Measurements from ENCODE around the gene ARHGEF1. TPM values are rescaled to one million over a fixed set of nuclear protein-coding genes. Genes with fewer than 3 reads are reported as not detected.

The ARHGEF1 gene
- total RNA-seq, 1 donor from 2014 or later, result 197 TPM

DNA sequence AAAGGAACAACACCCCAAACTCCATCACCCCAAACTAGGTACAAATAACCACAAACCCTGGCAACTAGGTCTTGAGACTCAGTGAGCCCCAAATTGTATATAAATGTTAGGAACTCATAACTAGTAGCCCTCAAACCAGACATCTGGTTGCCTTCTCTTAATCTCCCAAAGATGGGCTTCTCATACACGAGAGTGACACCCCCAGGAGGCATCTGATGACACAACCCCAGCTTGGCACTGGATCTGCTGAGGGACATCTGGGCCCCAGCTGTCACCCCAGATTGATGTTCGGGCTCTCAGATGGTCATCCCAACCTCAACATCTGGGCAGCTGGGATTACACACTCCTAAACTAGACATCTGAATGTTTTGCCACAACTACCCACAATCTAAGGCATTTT is 61.4 kb downstream of the ARHGEF1 start:
- ATAC-seq (no peak), DNase-seq (no peak)
- no peaks in the 10 kb centered on the region for H3K9me3 ChIP-seq
- intact Hi-C loops (cut with DNase I), result no loop called here
- peaks cover 3% of the 10 kb centered on the region for H3K4me1 ChIP-seq
- TF ChIP-seq, protein P1, sequence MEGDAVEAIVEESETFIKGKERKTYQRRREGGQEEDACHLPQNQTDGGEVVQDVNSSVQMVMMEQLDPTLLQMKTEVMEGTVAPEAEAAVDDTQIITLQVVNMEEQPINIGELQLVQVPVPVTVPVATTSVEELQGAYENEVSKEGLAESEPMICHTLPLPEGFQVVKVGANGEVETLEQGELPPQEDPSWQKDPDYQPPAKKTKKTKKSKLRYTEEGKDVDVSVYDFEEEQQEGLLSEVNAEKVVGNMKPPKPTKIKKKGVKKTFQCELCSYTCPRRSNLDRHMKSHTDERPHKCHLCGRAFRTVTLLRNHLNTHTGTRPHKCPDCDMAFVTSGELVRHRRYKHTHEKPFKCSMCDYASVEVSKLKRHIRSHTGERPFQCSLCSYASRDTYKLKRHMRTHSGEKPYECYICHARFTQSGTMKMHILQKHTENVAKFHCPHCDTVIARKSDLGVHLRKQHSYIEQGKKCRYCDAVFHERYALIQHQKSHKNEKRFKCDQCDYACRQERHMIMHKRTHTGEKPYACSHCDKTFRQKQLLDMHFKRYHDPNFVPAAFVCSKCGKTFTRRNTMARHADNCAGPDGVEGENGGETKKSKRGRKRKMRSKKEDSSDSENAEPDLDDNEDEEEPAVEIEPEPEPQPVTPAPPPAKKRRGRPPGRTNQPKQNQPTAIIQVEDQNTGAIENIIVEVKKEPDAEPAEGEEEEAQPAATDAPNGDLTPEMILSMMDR (IDR thresholded peaks at IDR 0.05), result no peak
- no peaks in the 10 kb centered on the region for H3K36me3 ChIP-seq
- no peaks in the 10 kb centered on the region for H3K27me3 ChIP-seq
- no peak overlapping the region for H3K27ac ChIP-seq
- H3K4me3 ChIP-seq, result no peak overlapping the region

DNA sequence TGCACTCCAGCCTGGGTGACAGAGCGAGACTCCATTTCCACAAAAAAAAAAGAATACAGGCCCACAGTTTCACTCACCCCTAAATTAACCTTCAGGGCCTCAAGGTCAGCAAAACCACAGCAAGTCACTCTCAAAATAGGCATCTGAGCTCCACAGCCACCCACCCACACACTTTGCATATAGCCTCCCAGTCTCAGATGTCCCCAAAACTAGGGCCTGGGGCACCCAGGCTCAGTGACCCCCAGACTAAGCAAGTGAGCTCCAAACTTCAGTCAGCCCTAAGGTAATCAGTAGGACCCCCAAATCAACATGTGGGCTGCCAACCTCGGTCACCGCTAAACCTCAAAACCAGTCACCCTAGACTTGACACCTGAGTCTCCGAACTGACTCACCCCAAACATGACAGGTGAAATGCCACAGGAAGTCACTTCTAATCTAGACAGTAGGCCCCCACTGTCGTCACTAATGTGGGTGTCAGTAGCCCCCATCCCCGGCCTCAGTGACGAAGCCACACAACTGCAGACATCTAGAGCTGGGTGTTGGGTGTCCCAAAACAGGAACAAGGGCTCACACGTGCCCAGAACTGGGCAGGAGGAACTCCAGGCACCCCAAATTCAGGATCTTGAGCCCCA is 62.3 kb downstream of the ARHGEF1 start:
- H3K4me1 ChIP-seq, result no peaks in the 10 kb centered on the region
- H3K9me3 ChIP-seq, result no peaks in the 10 kb centered on the region
- H3K36me3 ChIP-seq, result no peaks in the 10 kb centered on the region
- peak; percentile 42 for ATAC-seq
- TF ChIP-seq, protein P1 (IDR thresholded peaks at IDR 0.05), result no peak
- H3K27ac ChIP-seq, result no peak overlapping the region
- no peaks in the 10 kb centered on the region for H3K27me3 ChIP-seq
- no peak overlapping the region for H3K4me3 ChIP-seq
- no peak for DNase-seq
- intact Hi-C loops (cut with DNase I), result no loop called here

DNA sequence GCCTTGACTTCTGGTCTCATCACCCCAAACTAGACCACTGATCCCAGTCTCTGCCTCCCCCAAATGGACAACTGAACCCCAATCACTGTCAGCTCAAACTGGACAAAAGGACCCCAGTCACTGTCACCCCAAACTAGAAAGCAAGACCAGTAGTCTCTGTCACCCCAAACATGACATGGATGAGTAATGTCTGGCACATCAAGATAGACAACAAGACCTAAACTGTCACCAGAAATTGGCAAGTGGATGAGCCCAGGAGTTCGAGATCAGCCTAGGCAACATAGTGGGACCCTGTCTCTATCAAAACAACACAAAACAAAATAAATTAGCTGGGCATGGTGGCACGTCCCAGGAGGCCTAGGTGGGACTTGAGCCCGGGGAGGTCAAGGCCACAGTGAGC is 64.1 kb downstream of the ARHGEF1 start:
- no peaks in the 10 kb centered on the region for H3K4me1 ChIP-seq
- H3K36me3 ChIP-seq, result no peaks in the 10 kb centered on the region
- no peak overlapping the region for H3K4me3 ChIP-seq
- ATAC-seq (no peak), DNase-seq (no peak)
- H3K27ac ChIP-seq, result no peak overlapping the region
- TF ChIP-seq, protein P1 (IDR thresholded peaks at IDR 0.05), result no peak
- no peaks in the 10 kb centered on the region for H3K27me3 ChIP-seq
- no peaks in the 10 kb centered on the region for H3K9me3 ChIP-seq
- intact Hi-C loops (cut with DNase I), result no loop called here

DNA sequence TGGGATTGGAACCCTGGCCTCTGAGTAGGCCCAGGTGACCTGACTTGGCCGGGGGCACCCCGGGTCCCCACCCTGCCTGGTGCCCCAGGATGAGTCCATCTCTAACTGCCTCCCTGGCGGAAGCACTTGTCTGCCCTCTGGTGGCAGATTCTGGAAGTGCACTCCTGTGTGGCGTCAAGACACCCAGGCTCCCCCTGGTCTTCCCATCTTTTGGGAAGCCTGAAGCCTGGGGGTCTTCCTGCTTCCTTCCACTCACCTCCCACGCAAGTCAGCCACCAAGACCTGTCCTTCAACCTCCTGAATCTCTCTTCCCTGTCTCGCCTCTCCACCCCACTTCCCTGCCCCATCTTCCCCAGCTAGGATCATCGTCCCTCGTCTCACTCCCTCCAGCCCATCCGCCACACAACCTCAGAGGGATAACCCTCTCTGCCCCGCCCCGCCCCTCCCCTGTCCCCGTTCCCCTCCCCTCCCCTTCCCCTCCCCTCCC is 68.7 kb downstream of the ARHGEF1 start:
- no peak overlapping the region for H3K4me3 ChIP-seq
- no peaks in the 10 kb centered on the region for H3K27me3 ChIP-seq
- ATAC-seq (peak; percentile 89), DNase-seq (peak; percentile 86)
- H3K4me1 ChIP-seq, result no peaks in the 10 kb centered on the region
- H3K27ac ChIP-seq, result no peak overlapping the region
- TF ChIP-seq, protein P1 (IDR thresholded peaks at IDR 0.05), result peak; percentile 99
- H3K9me3 ChIP-seq, result no peaks in the 10 kb centered on the region
- intact Hi-C loops (cut with DNase I), result no loop called here
- peaks cover 8% of the 10 kb centered on the region for H3K36me3 ChIP-seq

DNA sequence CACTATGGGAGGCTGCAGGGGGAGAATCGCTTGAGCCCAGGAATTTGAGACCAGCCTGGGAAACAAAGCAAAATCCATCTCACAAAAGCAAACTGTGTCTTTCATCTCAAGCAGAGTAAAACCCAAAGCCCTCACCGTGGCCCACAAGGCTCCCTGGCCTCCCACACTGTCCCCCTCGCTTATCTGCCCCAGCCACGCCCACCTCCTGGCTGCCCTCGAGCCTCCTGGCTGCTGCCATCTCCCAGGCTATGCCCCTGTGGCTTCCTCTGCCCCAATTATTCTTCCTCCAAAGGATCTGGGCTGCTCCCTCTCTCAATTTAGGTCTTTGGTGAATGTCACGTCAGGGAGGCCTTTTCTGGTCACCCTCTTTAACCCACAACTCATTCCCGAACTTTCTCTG is 72.5 kb downstream of the ARHGEF1 start:
- intact Hi-C loops (cut with DNase I), result no loop called here
- DNase-seq, result no peak
- H3K27ac ChIP-seq, result no peak overlapping the region

More for the DNA sequence above, 72.5 kb downstream of the ARHGEF1 start:
- no peak for ATAC-seq
- Histone ChIP-seq H3K4me1 (peaks cover 13% of the 10 kb centered on the region), H3K27me3 (no peaks in the 10 kb centered on the region), H3K36me3 (peaks cover 10% of the 10 kb centered on the region), H3K9me3 (no peaks in the 10 kb centered on the region), H3K4me3 (no peak overlapping the region)
- TF ChIP-seq, protein P1 (IDR thresholded peaks at IDR 0.05), result no peak

Data from upper lobe of right lung (tissue), 1 donor.